Esophagus muscularis mucosa (tissue), 4 donors: ENCODE results near the gene TOLLIP. TPM values are rescaled to one million over a fixed set of nuclear protein-coding genes. Genes with fewer than 3 reads are reported as not detected.

Experiments
- DNase-seq: peaks from one replicate; pipeline ENCODE4 v3.0.0-alpha.2; 2017; ENCODE audit errors: extremely low spot score
- H3K27ac ChIP-seq, 4 donors: fragments of 200-600 bp; sonication (generic); replicated peaks in 1 of 4; 1 replicate in 3 of 4; 2 replicates in 1 of 4; pipeline ENCODE4 v1.5.1; 2016 to 2019; ENCODE audit warnings: mild to moderate bottlenecking in 1 of 4
- H3K27me3 ChIP-seq, 4 donors: fragments of 200-600 bp; sonication (generic); one replicate each; pipeline versions ENCODE4 v1.5.1 to v1.6.0; 2016 to 2019
- H3K36me3 ChIP-seq, 4 donors: fragments of 200-600 bp; sonication (generic); one replicate each; pipeline ENCODE4 v1.5.1; 2016 to 2019
- H3K4me1 ChIP-seq, 4 donors: fragments of 200-600 bp; sonication (generic); one replicate each; pipeline ENCODE4 v1.5.1; 2016 to 2019
- H3K4me3 ChIP-seq, 4 donors: fragments of 200-600 bp; sonication (generic); 1 replicate in 2 of 4; 2 replicates in 2 of 4; pipeline ENCODE4 v1.5.1; 2016 to 2019; ENCODE audit warnings: mild to moderate bottlenecking in 4 of 4, moderate library complexity in 1 of 4
- H3K9me3 ChIP-seq, 4 donors: fragments of 200-600 bp; sonication (generic); 1 replicate in 3 of 4; 2 replicates in 1 of 4; pipeline ENCODE4 v1.5.1; 2016 to 2019
- EP300 ChIP-seq: sonication (generic); formaldehyde crosslinking; IDR thresholded peaks from one replicate; pipeline ENCODE4 v1.6.1; 2017; ENCODE audit warnings: antibody characterized with exemption
- POLR2A ChIP-seq: fragments of 450-650 bp; IDR thresholded peaks from one replicate; pipeline ENCODE4 v1.6.1; 2017; ENCODE audit warnings: antibody characterized with exemption, moderate library complexity, mild to moderate bottlenecking, low read depth
- POLR2AphosphoS5 ChIP-seq, 2 donors: sonication (generic); formaldehyde crosslinking; IDR thresholded peaks; one replicate each; pipeline ENCODE4 v1.6.1; 2017; ENCODE audit warnings: antibody characterized with exemption in 2 of 2
- WGBS: methylation state at CpG from one replicate; pipeline ENCODE4 v1.1.5; 2018; 5-methylcytosine and 5-hydroxymethylcytosine counted together
- intact Hi-C: fragments of 100-400 bp; cut with DNase I; formaldehyde crosslinking; loops from one replicate; pipeline ENCODE4 v1.15.1; 2023
- small RNA-seq, 3 donors: library from RNA; depleted of rRNA; stranded (forward); fragments of <200 nt; gene quantifications; one replicate each; pipeline ENCODE3, GENCODE V24; 2016
- total RNA-seq, 4 donors: library from RNA; depleted of rRNA; stranded (reverse); fragments of >200 nt; gene quantifications; one replicate each; pipeline versions ENCODE4 v1.1.0 to v1.2.1, GENCODE V29; 2016
- TF ChIP-seq, protein P1 (sequence below), 3 experiments: fragments of 200-600 bp in 2 of 3; fragments of 450-650 bp in 1 of 3; sonication (generic) in 2 of 3; IDR thresholded peaks; one replicate each; pipeline ENCODE4 v1.5.1; 2017 to 2019; ENCODE audit warnings: antibody characterized with exemption in 3 of 3, mild to moderate bottlenecking in 2 of 3, moderate library complexity in 1 of 3

The TOLLIP gene
- total RNA-seq, 4 donors from 2014 or later = 33.2 to 71.6 (median 58.6) TPM

DNA sequence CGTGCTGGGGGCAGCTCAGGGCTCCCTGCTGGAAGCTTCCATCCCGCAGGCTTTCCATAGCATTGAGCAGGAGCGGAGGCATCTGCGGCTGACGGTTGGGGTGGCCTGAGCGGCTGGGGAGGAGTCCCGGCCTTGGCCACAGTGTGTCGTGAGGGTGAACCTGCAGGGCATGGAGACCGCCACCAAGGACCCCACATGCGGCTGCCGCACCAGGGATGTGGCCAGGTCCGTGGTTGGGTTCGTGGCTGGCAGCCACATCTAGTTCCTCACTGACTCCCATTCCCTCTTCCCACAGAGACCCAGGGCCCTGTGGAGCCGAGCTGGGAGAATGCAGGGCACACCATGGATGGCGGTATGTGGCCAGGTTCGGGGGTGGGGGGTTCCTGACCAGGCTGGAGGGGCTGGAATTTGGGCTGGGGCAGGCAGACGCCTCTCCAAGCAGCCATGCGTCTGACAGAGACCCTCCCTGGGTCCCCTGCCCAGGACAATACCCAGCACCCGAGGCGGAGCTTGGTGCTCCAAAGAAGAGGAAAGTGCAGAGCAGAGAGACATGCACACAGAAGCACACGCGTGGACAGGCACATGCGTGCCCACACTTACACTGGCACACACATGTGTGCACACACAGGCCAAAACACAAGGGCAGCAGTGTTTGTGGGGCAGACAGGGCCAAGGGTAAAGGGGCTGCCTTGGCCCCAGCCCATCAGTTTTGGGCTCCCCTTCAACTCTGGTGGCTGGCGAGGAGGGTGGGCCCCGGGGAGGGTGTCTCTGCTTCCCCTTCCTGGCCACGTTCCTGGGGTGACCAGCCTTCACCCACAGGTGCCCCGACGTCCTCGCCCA lies 83.8 kb downstream of the TOLLIP start:
- Histone ChIP-seq H3K27me3 (peaks cover 0 to 100% (median 18%) of the 10 kb centered on the region in 4 donors), H3K9me3 (no peaks in the 10 kb centered on the region)

DNA sequence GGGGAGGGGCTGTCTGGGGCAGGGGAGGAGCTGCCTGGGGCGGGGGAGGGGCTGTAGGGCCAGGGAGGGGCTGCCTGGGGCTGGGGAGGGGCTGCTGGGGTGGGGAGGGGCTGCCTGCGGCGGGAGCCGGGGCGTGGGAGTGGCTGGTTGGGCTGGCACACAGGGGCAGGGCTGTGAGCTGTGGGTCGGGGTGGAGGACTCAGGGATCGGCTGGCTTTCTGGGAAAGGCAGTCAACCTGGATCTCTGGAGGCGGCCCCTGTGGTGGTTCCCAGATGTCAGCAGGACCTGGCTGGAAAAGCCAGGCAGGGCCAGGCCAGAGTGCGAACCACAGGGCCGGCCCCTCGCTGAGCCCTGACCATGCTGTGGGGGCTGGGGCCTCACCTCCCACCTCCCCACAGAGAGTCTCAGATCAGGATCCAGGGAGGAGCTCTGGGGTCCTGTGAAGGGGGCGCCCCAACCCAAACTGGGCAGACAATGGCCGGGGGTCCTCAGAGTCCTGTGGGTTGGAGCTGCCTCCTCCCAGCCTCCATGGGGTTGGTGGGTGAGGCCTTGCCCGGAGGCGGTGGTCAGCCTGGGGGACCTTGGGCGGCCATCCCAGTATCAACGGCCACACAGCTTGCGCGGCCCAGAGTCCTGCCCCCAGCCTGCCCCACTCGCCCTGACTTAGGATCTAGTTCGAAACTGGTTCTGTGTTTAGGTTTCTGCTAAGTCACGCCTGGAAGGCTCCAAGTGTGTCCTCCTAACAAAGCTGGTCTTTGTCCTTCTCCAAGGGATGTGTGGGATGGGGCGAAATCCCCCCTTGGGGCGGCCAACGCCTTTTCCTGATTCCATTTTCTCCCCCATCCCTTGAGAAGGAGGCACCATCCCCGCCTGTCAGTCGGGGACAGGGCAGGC lies 84.7 kb downstream of the TOLLIP start:
- intact Hi-C loops = no loop called here
- TF ChIP-seq POLR2A (no peak), EP300 (no peak), POLR2AphosphoS5 (IDR thresholded peaks at IDR 0.05) (no peak)
- TF ChIP-seq, protein P1, sequence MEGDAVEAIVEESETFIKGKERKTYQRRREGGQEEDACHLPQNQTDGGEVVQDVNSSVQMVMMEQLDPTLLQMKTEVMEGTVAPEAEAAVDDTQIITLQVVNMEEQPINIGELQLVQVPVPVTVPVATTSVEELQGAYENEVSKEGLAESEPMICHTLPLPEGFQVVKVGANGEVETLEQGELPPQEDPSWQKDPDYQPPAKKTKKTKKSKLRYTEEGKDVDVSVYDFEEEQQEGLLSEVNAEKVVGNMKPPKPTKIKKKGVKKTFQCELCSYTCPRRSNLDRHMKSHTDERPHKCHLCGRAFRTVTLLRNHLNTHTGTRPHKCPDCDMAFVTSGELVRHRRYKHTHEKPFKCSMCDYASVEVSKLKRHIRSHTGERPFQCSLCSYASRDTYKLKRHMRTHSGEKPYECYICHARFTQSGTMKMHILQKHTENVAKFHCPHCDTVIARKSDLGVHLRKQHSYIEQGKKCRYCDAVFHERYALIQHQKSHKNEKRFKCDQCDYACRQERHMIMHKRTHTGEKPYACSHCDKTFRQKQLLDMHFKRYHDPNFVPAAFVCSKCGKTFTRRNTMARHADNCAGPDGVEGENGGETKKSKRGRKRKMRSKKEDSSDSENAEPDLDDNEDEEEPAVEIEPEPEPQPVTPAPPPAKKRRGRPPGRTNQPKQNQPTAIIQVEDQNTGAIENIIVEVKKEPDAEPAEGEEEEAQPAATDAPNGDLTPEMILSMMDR (IDR thresholded peaks at IDR 0.05) = no peak
- H3K9me3 ChIP-seq = no peaks in the 10 kb centered on the region
- no peaks in the 10 kb centered on the region for H3K4me1 ChIP-seq
- 65% methylated on average over 16 of the region's 27 CpGs for WGBS
- DNase-seq = no peak
- H3K27ac ChIP-seq = no peak overlapping the region
- no peaks in the 10 kb centered on the region for H3K36me3 ChIP-seq
- peaks cover 0 to 100% (median 20%) of the 10 kb centered on the region in 4 donors for H3K27me3 ChIP-seq
- H3K4me3 ChIP-seq = no peak overlapping the region

More for the DNA sequence above, 83.8 kb downstream of the TOLLIP start:
- no peaks in the 10 kb centered on the region for H3K36me3 ChIP-seq
- no peak overlapping the region for H3K27ac ChIP-seq
- TF ChIP-seq, protein P1 (IDR thresholded peaks at IDR 0.05) = no peak
- no peak for TF ChIP-seq POLR2A
- no peak for TF ChIP-seq POLR2AphosphoS5 (IDR thresholded peaks at IDR 0.05)
- no peak for TF ChIP-seq EP300
- 81% methylated on average over 16 of the region's 29 CpGs for WGBS
- intact Hi-C loops = no loop called here
- no peak overlapping the region for H3K4me3 ChIP-seq
- no peak for DNase-seq
- H3K4me1 ChIP-seq = no peaks in the 10 kb centered on the region

Small RNA genes within 50 kb of the gene (small RNA-seq; reads per million reads assigned to genes)
- gene MIR6744 = 0 reads per million in 3 donors

Other genes starting within 250 kb of the TOLLIP start
- gene MUC2, start 234.8 kb downstream of the TOLLIP start, total RNA-seq = under 1 TPM in 1 of 4 donors, not detected in 3; 0.34 TPM
- gene MUC5AC, start 151.7 kb downstream of the TOLLIP start, total RNA-seq = under 1 TPM in 3 of 4 donors, not detected in 1; under 0.01 TPM
- gene MUC5B, start 86.6 kb downstream of the TOLLIP start, total RNA-seq = under 1 TPM in 3 of 4 donors, not detected in 1; under 0.01 to 0.45 (median 0.06) TPM
- 1 to 10 TPM; 1.0 to 3.3 (median 2.8) TPM for gene BRSK2, start 80.3 kb upstream of the TOLLIP start, total RNA-seq
- gene MOB2, start 177.1 kb upstream of the TOLLIP start, total RNA-seq = 100 to 1,000 TPM in 2 of 4 donors, 10 to 100 TPM in 2; 66.6 to 115 (median 89.5) TPM